HUDEP-2 (cell line): Measurements from ENCODE around the gene TPBG.
"Not testable (repeated sequence)": the region's sequence is repeated elsewhere in the genome, so short reads cannot be mapped to it uniquely, and the experiment has no call there.

Experiments
- DNase-seq, 76 experiments: peaks; one replicate each; lab custom pipeline; 2025; ENCODE audit not compliant: unreplicated experiment in 76 of 76; lab: John Stamatoyannopoulos, UW

The TPBG gene

GRCh38 chr6:82372656-82373055 lies 9.0 kb downstream of the TPBG start:
- DNase-seq = no peak

- no peak for DNase-seq
Measured at GRCh38 chr6:82374516-82374915, 10.9 kb downstream of the TPBG start.

- no peak for DNase-seq
Measured at GRCh38 chr6:82376636-82377035, 13.0 kb downstream of the TPBG start.

- DNase-seq = no peak
Measured at GRCh38 chr6:82380566-82381185, 17.1 kb downstream of the TPBG start.

- DNase-seq = no peak
Measured at GRCh38 chr6:82381278-82381677, 17.7 kb downstream of the TPBG start.

GRCh38 chr6:82385102-82385501 lies 21.5 kb downstream of the TPBG start:
- no peak for DNase-seq

GRCh38 chr6:82385546-82385945 lies 21.9 kb downstream of the TPBG start:
- no peak for DNase-seq

- no peak for DNase-seq
Measured at GRCh38 chr6:82385961-82386360, 22.3 kb downstream of the TPBG start.

- not testable (repeated sequence) for DNase-seq
Measured at GRCh38 chr6:82394770-82395169, 31.2 kb downstream of the TPBG start.

- DNase-seq = no peak
Measured at GRCh38 chr6:82396964-82397751, 33.5 kb downstream of the TPBG start.

- DNase-seq = no peak
Measured at GRCh38 chr6:82397962-82398692, 34.5 kb downstream of the TPBG start.

GRCh38 chr6:82408952-82409431 lies 45.4 kb downstream of the TPBG start:
- DNase-seq = no peak

GRCh38 chr6:82410151-82410648 lies 46.6 kb downstream of the TPBG start:
- no peak for DNase-seq

- no peak for DNase-seq
Measured at GRCh38 chr6:82413868-82414267, 50.3 kb downstream of the TPBG start.

- no peak for DNase-seq
Measured at GRCh38 chr6:82415820-82416219, 52.2 kb downstream of the TPBG start.

GRCh38 chr6:82416346-82416745 lies 52.7 kb downstream of the TPBG start:
- no peak for DNase-seq
